ENCODE data around the gene JMJD1C. TPM values are rescaled to one million over a fixed set of nuclear protein-coding genes. Genes with fewer than 3 reads are reported as not detected.
A peak's percentile ranks its signal among the peaks of the same experiment; 100 is the strongest.

The JMJD1C gene
- total RNA-seq, 2 experiments from 2014 or later = 99.2 to 118 TPM

DNA sequence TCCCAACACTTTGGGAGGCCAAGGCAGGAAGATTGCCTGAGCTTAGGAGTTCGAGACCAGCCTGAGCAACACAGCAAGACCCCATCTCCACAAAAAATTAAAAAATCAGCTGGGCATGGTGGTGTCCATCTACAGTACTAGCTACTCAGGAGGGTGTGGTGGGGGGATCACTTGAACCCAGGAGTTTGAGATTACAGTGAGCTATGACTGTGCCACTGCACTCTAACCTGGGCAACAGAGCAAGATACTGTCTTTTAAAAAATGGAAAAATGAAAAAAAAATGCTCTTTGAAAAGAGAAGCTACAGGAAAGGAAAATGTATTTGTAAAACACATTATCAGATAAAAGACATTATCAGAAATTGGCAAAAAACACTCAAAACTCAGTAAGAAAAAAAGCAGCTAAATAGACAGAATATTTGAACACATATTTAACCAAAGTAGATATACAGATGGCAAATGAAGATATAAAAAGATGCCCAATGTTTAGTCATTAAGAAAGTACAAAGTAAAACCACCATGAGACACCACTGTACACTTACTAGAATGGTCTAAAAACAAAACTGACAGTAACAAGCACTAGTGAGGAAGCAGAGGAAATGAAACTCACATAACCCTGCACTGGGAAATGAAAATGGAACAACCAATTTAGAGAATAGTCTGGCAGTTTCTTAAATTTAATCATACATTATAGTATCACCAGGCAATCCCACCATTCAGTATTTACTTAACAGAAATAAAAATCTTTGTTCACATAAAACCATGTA lies 292.1 kb downstream of the JMJD1C start:
- peak overlapping the region; percentile 30 for H3K4me2 ChIP-seq (ENCODE audit: low read length)
- peaks cover 13% of the 10 kb centered on the region; the same call in 1 of the 2 replicates for H4K20me1 ChIP-seq (ENCODE audit: insufficient read depth, low read length)
- H2AFZ ChIP-seq (ENCODE audit: low read length) = no peak overlapping the region
- ChIA-PET CTCF (ENCODE audit: unreplicated experiment) (no interaction called here), POLR2A (interaction anchor here (0.6 to 2.9 kb wide), 8 partner anchors 9 to 548 kb away, joined by 3 to 11 read pairs (median 3); no protein-coding TSS in a partner anchor)
- TF ChIP-seq, protein P1, sequence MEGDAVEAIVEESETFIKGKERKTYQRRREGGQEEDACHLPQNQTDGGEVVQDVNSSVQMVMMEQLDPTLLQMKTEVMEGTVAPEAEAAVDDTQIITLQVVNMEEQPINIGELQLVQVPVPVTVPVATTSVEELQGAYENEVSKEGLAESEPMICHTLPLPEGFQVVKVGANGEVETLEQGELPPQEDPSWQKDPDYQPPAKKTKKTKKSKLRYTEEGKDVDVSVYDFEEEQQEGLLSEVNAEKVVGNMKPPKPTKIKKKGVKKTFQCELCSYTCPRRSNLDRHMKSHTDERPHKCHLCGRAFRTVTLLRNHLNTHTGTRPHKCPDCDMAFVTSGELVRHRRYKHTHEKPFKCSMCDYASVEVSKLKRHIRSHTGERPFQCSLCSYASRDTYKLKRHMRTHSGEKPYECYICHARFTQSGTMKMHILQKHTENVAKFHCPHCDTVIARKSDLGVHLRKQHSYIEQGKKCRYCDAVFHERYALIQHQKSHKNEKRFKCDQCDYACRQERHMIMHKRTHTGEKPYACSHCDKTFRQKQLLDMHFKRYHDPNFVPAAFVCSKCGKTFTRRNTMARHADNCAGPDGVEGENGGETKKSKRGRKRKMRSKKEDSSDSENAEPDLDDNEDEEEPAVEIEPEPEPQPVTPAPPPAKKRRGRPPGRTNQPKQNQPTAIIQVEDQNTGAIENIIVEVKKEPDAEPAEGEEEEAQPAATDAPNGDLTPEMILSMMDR (conservative IDR thresholded peaks at IDR 0.05; ENCODE audit: low read length) = no peak
- no peak for TF ChIP-seq EZH2phosphoT487 (IDR thresholded peaks at IDR 0.05; ENCODE audit: borderline replicate concordance, low read depth, low read length)
- H3K4me1 ChIP-seq (ENCODE audit: insufficient read depth, low read length, poor library complexity, severe bottlenecking) = peaks cover 16% of the 10 kb centered on the region
- intact Hi-C loops (cut with micrococcal nuclease; ENCODE audit: unreplicated experiment) = no loop called here
- H3K27ac ChIP-seq (ENCODE audit: low read depth, low read length, poor library complexity, severe bottlenecking) = no peak overlapping the region
- peaks cover 98% of the 10 kb centered on the region for H3K36me3 ChIP-seq (ENCODE audit: insufficient read depth, low read length)
- H3K4me3 ChIP-seq (ENCODE audit: low read depth, low read length, poor library complexity, severe bottlenecking) = no peak overlapping the region
- no peaks in the 10 kb centered on the region for H3K9me3 ChIP-seq (ENCODE audit: low read length)
- peaks cover 5% of the 10 kb centered on the region; the same call in 1 of the 2 replicates for H3K79me2 ChIP-seq (ENCODE audit: insufficient read depth, low read depth, low read length)
- no TSS peak for BruUV-seq (replicated peaks)
- H3K9me2 ChIP-seq (ENCODE audit: insufficient read depth, low read length) = no peaks in the 10 kb centered on the region
- peak; percentile 42 for DNase-seq (ENCODE audit: low spot score)

DNA sequence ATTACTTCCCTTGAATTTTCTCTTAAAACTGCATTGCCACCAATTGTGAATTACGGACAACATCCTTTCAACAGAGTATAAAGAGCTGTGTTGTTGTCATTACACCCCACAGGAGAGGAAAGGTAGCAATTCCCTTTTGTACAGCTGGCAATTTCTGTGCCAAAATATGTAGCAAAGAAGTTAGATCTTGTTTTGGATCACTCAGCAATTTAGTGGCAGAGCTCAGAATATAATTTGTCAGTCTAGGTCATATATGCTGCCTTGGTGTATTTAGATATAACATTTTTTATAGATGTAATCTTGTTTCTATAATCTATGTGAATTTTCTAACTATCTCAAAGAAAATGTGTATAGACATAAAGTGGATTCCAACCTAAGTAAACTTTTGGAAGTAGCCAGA lies 293.9 kb downstream of the JMJD1C start:
- intact Hi-C loops (cut with micrococcal nuclease; ENCODE audit: unreplicated experiment) = no loop called here
- H3K9me3 ChIP-seq (ENCODE audit: low read length) = no peaks in the 10 kb centered on the region
- peaks cover 13% of the 10 kb centered on the region; the same call in 1 of the 2 replicates for H4K20me1 ChIP-seq (ENCODE audit: insufficient read depth, low read length)
- H3K4me2 ChIP-seq (ENCODE audit: low read length) = no peak overlapping the region
- DNase-seq (ENCODE audit: low spot score) = no peak
- H3K4me3 ChIP-seq (ENCODE audit: low read depth, low read length, poor library complexity, severe bottlenecking) = no peak overlapping the region
- POLR2A ChIA-PET = interaction anchor here (0.6 kb wide), 1 partner anchor 216 kb away, joined by 3 read pairs; no protein-coding TSS in a partner anchor
- TF ChIP-seq, protein P1 (conservative IDR thresholded peaks at IDR 0.05; ENCODE audit: low read length) = no peak
- no peak for TF ChIP-seq EZH2phosphoT487 (IDR thresholded peaks at IDR 0.05; ENCODE audit: borderline replicate concordance, low read depth, low read length)
- no peak overlapping the region for H2AFZ ChIP-seq (ENCODE audit: low read length)
- CTCF ChIA-PET (ENCODE audit: unreplicated experiment) = no interaction called here
- no peaks in the 10 kb centered on the region for H3K9me2 ChIP-seq (ENCODE audit: insufficient read depth, low read length)
- peaks cover 96% of the 10 kb centered on the region for H3K36me3 ChIP-seq (ENCODE audit: insufficient read depth, low read length)
- BruUV-seq (replicated peaks) = no TSS peak
- H3K27ac ChIP-seq (ENCODE audit: low read depth, low read length, poor library complexity, severe bottlenecking) = no peak overlapping the region
- H3K4me1 ChIP-seq (ENCODE audit: insufficient read depth, low read length, poor library complexity, severe bottlenecking) = peaks cover 16% of the 10 kb centered on the region
- peaks cover 5% of the 10 kb centered on the region; the same call in 1 of the 2 replicates for H3K79me2 ChIP-seq (ENCODE audit: insufficient read depth, low read depth, low read length)
